GM19372 (cell line): Measurements from ENCODE around the gene CCNQ.

Experiments
- ATAC-seq: cut with Tn5 transposase; IDR thresholded peaks from one replicate; pipeline ENCODE4 v1.9.1; 2021; ENCODE audit warnings: mild to moderate bottlenecking, low read depth, moderate library complexity; ENCODE audit not compliant: unreplicated experiment

CCNQ gene

GRCh38 chrX:153578889-153579288 lies 20.1 kb downstream of the CCNQ start:
- ATAC-seq = no peak

GRCh38 chrX:153578200-153578835 lies 20.6 kb downstream of the CCNQ start:
- ATAC-seq = no peak

DNA sequence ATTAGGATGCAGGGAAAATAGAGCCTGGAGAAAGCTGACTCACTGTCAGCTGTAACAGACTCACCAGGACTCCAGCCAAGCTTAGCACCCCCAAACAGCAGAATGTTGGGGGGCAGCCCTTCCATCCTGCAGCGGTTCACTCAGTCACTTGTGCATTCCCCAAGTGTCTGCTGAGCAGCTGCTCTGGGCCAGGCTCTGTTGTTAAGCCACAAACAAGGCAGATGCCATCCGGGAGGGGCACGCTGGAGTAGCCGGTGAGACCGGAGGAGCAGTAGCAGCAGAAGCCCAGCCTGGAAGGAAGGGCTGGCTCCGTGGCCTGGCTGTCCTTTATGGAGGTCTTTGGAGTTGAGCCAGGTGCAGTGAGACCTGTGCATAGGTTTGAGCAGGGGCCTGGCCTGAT lies 22.0 kb downstream of the CCNQ start:
- ATAC-seq = no peak

DNA sequence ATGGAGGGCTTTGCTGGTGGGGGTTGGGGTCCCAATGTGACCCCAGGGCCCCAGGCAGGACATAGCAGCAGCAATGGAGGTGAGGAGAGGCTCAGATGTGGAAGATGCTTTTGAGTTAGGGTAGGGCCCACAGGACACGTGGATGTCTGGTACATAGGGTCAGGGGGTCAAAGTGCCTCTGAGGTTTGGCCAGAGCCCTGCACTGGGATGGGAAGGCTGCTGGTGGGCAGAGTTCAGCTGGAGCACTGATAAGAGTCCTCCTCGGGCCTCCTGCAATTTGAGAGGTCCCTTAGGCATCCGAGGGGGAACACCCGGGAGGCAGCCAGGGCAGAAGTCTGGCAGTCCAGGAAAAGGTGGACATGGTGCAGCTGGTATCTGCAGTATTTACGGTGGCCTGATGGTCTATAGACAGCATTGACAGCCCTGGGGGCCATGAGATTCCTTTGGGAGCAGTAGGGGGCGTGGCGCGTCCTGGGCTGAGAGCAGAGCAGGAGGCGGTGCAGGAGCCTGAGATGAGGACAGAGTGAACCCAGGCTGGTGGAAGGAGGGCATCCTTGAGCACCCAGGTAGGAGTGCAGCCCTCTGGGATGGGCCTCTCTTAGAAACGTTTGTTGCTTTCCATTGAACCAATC lies 22.6 kb downstream of the CCNQ start:
- no peak for ATAC-seq

- no peak for ATAC-seq
These were observed 25.0 kb downstream of the CCNQ start for GRCh38 chrX:153573984-153574383.

DNA sequence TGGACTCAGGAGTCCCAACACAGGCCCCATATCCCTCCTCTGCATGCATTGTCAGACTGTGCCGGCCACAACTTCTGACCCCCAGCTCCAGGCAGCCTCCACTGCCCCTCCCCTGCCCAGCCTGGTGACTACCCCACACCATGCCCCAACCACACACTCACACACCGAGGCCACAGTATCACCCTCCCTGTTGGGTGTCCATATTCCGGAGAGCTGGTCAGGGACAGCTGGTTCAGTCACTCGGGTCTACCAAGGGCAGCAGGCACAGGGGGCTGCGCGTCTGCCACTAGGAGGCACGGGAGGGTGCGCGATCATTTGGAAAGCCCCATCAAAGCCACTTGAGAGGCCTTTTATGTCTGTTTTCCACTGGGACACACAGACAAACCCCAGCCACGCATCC lies 26.3 kb downstream of the CCNQ start:
- ATAC-seq = no peak

DNA sequence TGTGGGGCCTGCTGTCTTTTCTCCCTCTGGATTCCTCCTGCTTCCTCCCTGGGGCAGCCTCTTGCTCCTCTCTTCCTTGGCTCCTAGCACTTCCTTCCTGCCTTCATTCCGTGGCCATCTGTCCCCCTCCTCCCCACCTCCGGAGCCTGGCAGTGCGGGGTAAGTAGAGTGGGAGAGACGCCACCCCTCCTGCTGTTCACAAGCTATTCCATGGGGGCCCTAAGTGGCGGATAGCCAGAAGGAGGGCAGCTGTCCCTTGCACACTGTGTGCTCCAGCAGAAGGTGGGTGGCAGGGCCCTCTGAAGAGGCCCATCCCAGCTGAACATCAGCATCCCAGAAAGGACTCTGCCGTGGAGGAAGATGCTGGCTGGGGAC lies 27.4 kb downstream of the CCNQ start:
- no peak for ATAC-seq

GRCh38 chrX:153569475-153569874 lies 29.5 kb downstream of the CCNQ start:
- ATAC-seq = no peak

DNA sequence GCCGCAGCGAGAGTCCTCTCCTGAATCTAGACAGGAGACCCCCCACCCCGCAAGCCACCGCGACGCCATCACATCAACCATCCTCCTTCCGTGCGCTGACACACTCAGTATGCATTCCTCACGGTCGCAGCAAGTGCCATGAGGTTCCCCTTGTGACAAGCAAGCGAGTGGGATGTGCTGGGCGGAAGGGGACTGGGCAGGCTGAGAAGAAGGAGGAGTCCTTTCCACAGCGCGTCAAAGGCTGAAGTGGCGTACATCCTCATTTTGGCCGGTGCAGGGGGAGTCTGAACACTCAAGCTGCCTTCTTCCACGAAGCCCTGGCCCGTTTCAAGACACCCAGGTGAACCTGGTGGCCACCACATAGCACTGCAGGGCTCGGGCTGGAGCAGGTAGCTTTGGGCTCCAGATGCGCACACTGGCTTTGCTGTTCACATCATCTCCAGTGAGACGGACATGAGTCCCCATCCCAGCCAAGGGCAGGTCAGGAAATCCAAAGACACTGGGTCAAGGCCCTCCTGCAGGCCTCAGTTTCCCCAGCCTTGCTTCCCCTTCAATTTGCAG lies 30.4 kb downstream of the CCNQ start:
- ATAC-seq = no peak

DNA sequence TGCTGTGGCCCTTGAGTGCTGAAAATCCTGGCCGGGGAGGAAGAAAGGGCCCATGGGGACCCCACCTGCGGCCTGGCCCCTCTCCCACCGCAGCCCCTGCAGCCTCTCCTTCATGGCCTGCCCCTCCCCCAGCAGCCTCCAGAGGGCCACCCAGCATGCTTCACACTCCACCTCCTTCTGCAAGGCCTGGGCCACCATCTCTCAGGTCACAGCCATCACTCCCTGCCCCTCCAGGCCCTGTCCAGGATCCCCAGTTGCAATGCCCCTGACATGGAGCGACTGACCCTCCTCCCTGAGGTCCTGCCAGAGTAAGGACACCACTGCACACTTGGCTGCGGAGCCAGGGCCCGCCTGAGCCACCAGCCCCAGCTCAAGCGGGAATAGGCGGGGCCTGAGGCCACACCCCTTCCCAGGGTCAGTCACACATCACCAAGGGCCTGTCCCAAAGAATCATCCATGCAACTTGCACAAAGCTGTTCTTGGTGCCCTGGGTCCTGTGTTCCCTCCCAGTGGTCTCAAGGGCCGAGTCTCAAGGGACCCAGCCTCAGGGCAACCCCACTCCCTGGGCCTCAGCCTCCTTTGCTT lies 32.9 kb downstream of the CCNQ start:
- no peak for ATAC-seq

DNA sequence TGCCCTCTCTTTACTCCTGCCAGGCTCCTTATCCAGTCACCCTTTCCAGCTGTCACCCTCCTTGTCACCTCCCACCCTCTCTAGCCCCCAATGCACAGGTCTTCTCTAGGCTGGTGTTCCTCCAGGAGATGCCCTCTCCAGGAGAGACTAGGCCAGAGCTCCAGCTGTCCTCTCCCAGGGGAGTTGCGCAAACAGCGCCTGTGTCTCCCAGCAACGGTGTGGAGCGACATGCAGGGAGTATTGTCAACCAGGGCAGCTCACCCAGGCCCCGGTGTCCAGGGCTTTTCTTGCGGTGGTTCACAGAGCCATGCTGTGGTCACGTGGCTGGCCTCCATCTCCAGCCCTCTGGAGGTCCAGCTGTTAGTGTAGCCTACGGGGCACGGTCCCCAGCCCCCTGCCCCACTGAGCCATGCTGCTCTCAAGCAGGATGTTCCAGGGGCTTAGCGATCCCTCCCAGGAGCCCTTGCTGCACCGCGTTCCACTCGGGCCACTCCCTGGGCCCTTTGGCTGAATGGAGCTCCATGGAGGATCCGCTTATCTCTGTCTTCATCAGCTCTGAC lies 34.8 kb downstream of the CCNQ start:
- no peak for ATAC-seq

DNA sequence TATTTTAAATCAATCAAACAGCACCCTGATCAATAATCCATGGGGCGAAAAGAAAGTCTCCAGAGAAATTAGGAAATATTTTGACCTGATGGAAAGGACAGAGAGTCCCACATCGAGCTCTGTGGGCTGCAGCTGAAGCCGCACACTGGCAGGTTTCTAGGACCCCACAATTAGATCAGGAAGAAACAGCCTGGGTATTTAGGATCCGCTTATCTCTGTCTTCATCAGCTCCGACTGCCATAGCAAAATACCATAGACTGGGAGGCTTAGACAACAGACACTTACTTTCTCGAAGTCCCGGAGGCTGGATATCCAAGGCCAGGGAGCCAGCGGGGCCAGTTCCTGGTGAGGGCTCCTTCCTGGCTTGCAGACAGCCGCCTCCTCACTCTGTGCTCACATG lies 36.4 kb downstream of the CCNQ start:
- no peak for ATAC-seq

DNA sequence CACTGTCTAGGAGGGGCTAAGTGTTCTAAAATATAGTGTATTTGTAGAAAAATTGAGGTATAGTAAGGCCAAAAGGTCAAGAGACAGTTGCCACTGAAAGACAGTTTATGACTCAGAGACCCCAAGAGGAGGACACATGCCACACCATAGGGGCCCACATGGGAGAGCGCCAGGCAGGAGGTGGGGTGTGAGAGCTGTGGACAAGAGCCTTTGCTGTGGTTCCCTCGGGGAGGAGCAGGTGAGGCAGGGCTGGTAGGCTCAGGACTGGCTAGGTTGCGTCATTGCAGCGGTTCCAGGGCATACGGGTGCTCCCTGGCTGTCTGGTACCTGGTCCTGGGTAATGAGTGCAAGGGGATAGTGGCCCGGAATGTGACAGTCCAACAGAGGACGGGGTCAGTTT lies 37.6 kb downstream of the CCNQ start:
- no peak for ATAC-seq

GRCh38 chrX:153560466-153560865 lies 38.5 kb downstream of the CCNQ start:
- no peak for ATAC-seq

- no peak for ATAC-seq
These were observed 38.9 kb downstream of the CCNQ start for GRCh38 chrX:153560000-153560399.

GRCh38 chrX:153557618-153558355 lies 41.2 kb downstream of the CCNQ start:
- no peak for ATAC-seq

DNA sequence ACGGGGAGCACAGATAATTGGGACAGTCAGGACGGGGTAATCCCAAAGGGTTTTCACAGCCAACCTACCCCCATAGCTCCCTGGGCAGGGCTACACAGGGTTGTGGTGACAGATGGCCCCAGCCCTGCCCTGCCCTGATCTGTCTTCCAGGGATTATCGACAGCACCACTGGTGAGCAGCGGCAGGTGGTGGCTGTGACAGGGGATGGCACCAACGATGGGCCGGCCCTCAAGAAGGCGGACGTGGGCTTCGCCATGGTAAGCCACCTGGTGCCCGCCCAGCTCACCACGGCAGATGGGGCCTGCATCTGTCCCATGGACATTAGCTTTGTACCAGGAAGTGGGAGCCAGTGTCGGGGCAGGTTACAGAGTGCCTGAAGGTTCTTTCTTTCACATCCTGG lies 42.2 kb downstream of the CCNQ start:
- ATAC-seq = no peak

GRCh38 chrX:153554519-153555167 lies 44.3 kb downstream of the CCNQ start:
- no peak for ATAC-seq

DNA sequence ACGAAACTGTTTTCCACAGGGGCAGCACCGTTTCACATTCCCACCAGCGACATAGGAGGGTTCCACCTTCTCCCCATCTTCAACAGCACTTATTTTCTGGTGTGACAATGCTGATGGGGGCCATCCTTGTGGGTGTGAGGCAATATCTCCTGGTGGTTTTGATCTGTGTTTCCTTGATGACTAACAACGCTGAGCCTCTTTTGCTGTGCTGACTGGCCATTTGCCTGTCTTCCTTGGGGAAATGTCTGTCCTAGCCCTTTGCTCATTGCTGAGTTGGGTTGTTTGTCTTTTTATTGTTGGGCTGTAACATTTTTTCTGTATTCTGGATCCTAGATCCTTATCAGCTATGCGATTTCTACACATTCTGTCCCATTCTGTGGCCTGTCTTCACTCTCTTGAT lies 47.8 kb downstream of the CCNQ start:
- ATAC-seq = no peak

GRCh38 chrX:153549807-153550206 lies 49.1 kb downstream of the CCNQ start:
- no peak for ATAC-seq
